K562 (cell line): ENCODE data around the gene SRCIN1. TPM values are rescaled to one million over a fixed set of nuclear protein-coding genes. Genes with fewer than 3 reads are reported as not detected.

Experiments
- ATAC-seq: fragments of 200-7000 bp; cut with Tn5 transposase; 3 replicates; pipeline ENCODE4 v1.9.1; 2020; ENCODE audit warnings: moderate library complexity
- BruUV-seq: library from RNA; stranded (reverse); fragments of 400-500 nt; replicated peaks from 2 replicates; lab custom pipeline; 2021; lab: Mats Ljungman, UMichigan
- CTCF ChIA-PET: fragments of 300-600 bp; formaldehyde crosslinking; extraction: SDS; loops from one replicate; lab custom pipeline; 2021; ENCODE audit warnings: low intra/inter-chr PET ratio; lab: Yijun Ruan, JAX
- POLR2A ChIA-PET: fragments of 300-600, 350-650 bp; sonication (Branson Sonifier 250); formaldehyde crosslinking; extraction: SDS; loops from one replicate; lab custom pipeline; 2021; ENCODE audit warnings: antibody characterized with exemption, inconsistent platforms; lab: Yijun Ruan, JAX
- DNase-seq, 4 experiments: peaks; one replicate each; pipeline versions ENCODE4 v3.0.0 to v3.0.0-alpha.2; 2011 to 2018; ENCODE audit warnings: low spot score in 3 of 4, mixed read lengths in 3 of 4; ENCODE audit errors: extremely low read depth in 1 of 4
- FAIRE-seq: peaks from 2 replicates; lab custom pipeline; 2011; peaks lifted over from hg19 to GRCh38; lab: Jason Lieb, UNC
- H2AFZ ChIP-seq: 2 replicates; pipeline ENCODE4 v1.6.0; 2011; ENCODE audit warnings: low read depth, low read length, control low read depth, inconsistent platforms
- H3K27ac ChIP-seq: fragments of 200-600 bp; 3 replicates; pipeline ENCODE4 v1.8.0; 2011; ENCODE audit warnings: low read depth, mild to moderate bottlenecking, control low read depth, inconsistent platforms, low read length, moderate library complexity, mixed read lengths; ENCODE audit errors: extremely low read depth
- H3K27me3 ChIP-seq, 2 experiments: fragments of 300-600 bp in 1 of 2; 2 replicates in 1 of 2; 3 replicates in 1 of 2; pipeline versions ENCODE4 v1.6.0 to v1.8.0; 2011; ENCODE audit warnings: inconsistent platforms in 2 of 2, low read length in 2 of 2, mild to moderate bottlenecking in 1 of 2, mixed read lengths in 1 of 2, moderate library complexity in 1 of 2; ENCODE audit not compliant: control insufficient read depth in 2 of 2, insufficient read depth in 2 of 2
- H3K36me3 ChIP-seq: fragments of 300-600 bp; 3 replicates; pipeline ENCODE4 v1.8.0; 2011; ENCODE audit warnings: mild to moderate bottlenecking, low read length, inconsistent platforms; ENCODE audit not compliant: control insufficient read depth, insufficient read depth
- H3K4me1 ChIP-seq, 2 experiments: fragments of 200-600 bp in 1 of 2; replicated peaks in 1 of 2; 2 replicates in 1 of 2; 3 replicates in 1 of 2; pipeline versions ENCODE4 v1.5.1 to v1.8.0; 2011; ENCODE audit warnings: inconsistent platforms in 2 of 2, low read length in 2 of 2, mild to moderate bottlenecking in 1 of 2, mixed read lengths in 1 of 2, moderate library complexity in 1 of 2; ENCODE audit not compliant: control insufficient read depth in 2 of 2, insufficient read depth in 2 of 2
- H3K4me2 ChIP-seq: 2 replicates; pipeline ENCODE4 v1.6.1; 2011; ENCODE audit warnings: low read length, control low read depth, inconsistent platforms, mixed read lengths; ENCODE audit not compliant: insufficient read depth
- H3K4me3 ChIP-seq: fragments of 200-600 bp; sonication (generic), shearing (Covaris generic); 2 replicates; pipeline ENCODE4 v1.5.1; 2016; ENCODE audit warnings: control low read depth, inconsistent platforms
- H3K79me2 ChIP-seq: fragments of 200-600 bp; 3 replicates; pipeline ENCODE4 v1.8.0; 2011; ENCODE audit warnings: low read length, inconsistent platforms; ENCODE audit not compliant: control insufficient read depth, insufficient read depth
- H3K9ac ChIP-seq, 2 experiments: 2 replicates each; pipeline versions ENCODE4 v1.6.0 to v1.6.1; 2011; ENCODE audit warnings: low read depth in 2 of 2, low read length in 2 of 2, control low read depth in 1 of 2, inconsistent platforms in 1 of 2, mild to moderate bottlenecking in 1 of 2, mixed read lengths in 1 of 2; ENCODE audit not compliant: insufficient read depth in 1 of 2
- H3K9me1 ChIP-seq: one replicate; pipeline ENCODE4 v1.6.0; 2011; ENCODE audit warnings: inconsistent platforms, mild to moderate bottlenecking, low read length, moderate library complexity; ENCODE audit not compliant: control insufficient read depth, insufficient read depth
- H3K9me3 ChIP-seq: replicated peaks from 2 replicates; pipeline ENCODE4 v1.5.1; 2011; ENCODE audit warnings: low read depth, low read length, inconsistent platforms; ENCODE audit not compliant: control insufficient read depth, insufficient read depth
- H4K20me1 ChIP-seq: replicated peaks from 2 replicates; pipeline ENCODE4 v1.6.1; 2011; ENCODE audit warnings: low read length, inconsistent platforms, mixed read lengths; ENCODE audit not compliant: control insufficient read depth, insufficient read depth
- CAMTA2 ChIP-seq: fragments of 250-450 bp; sonication (Bioruptor Pico); conservative IDR thresholded peaks from 2 replicates; pipeline ENCODE4 v1.5.1; 2022
- JUNB ChIP-seq: fragments of 450-650 bp; formaldehyde crosslinking; conservative IDR thresholded peaks from 2 replicates; pipeline ENCODE4 v1.4.0; 2020; ENCODE audit warnings: mild to moderate bottlenecking
- MEF2D ChIP-seq: conservative IDR thresholded peaks from 2 replicates; pipeline ENCODE4 v1.6.1; 2016; ENCODE audit warnings: low read depth, missing genetic modification characterization, missing compliant biosample characterization
- POLR3G ChIP-seq: IDR thresholded peaks from 2 replicates; pipeline ENCODE4 v1.6.1; 2011; ENCODE audit not compliant: insufficient read length, insufficient replicate concordance; ENCODE audit errors: extremely low read depth
- RBM14 ChIP-seq: fragments of 200-400 bp; formaldehyde crosslinking; IDR thresholded peaks from 2 replicates; pipeline ENCODE4 v1.6.1; 2018; ENCODE audit warnings: low read depth, mild to moderate bottlenecking, low read length, moderate library complexity, borderline replicate concordance; ENCODE audit not compliant: insufficient read depth
- ZBTB49 ChIP-seq: sonication (generic); formaldehyde crosslinking; IDR thresholded peaks from 2 replicates; pipeline ENCODE4 v1.8.0; 2022; ENCODE audit warnings: missing genetic modification reagents, mild to moderate bottlenecking, borderline replicate concordance
- ZNF174 ChIP-seq: fragments of 250-450 bp; sonication (Bioruptor Pico); IDR thresholded peaks from 2 replicates; pipeline ENCODE4 v1.4.0; 2020; ENCODE audit warnings: mild to moderate bottlenecking
- ZNF436 ChIP-seq: fragments of 250-450, 450-650 bp; sonication (Bioruptor Pico); formaldehyde crosslinking; IDR thresholded peaks from 2 replicates; pipeline ENCODE4 v1.7.0; 2020; ENCODE audit warnings: mild to moderate bottlenecking
- WGBS: fragments of 100-300 bp; shearing (Covaris generic); methylation state at CpG from one replicate; pipeline ENCODE4 v1.1.6; 2016; ENCODE audit warnings: low coverage, mixed read lengths; ENCODE audit not compliant: insufficient coverage; ENCODE audit errors: missing lambda C conversion rate; 5-methylcytosine and 5-hydroxymethylcytosine counted together
- in situ Hi-C: fragments of 300-500 bp; cut with MboI; formaldehyde crosslinking; loops from 4 replicates; pipeline ENCODE4 v1.15.0; 2018; ENCODE audit warnings: inconsistent platforms, mixed read lengths
- intact Hi-C: fragments of 100-400 bp; cut with micrococcal nuclease; formaldehyde crosslinking; loops from 2 replicates; pipeline ENCODE4 v1.14.2; 2022
- polyA plus RNA-seq, 8 experiments: library from polyadenylated mRNA; depleted of rRNA in 4 of 8; stranded (reverse) in 5 of 8; unstranded in 3 of 8; fragments of >200 nt; fragmentation: Nextera tagmentation in 2 of 8; fragmentation: Illumina TruSeq in 1 of 8; extraction: Ambion mirVana in 2 of 8; extraction: Trizol in 1 of 8; gene quantifications; 2 replicates each; pipeline versions ENCODE4 v1.2.1 to v1.2.3, GENCODE V29; 2011 to 2014; ENCODE audit warnings: inconsistent platforms in 1 of 8, missing spikeins in 1 of 8
- total RNA-seq, 7 experiments: library from RNA; depleted of rRNA in 6 of 7; stranded (reverse); fragments of >200 nt in 6 of 7; fragmentation: Illumina TruSeq in 2 of 7; extraction: Trizol in 2 of 7; gene quantifications; 2 replicates each; pipeline versions ENCODE4 v1.2.1 to v1.2.3, GENCODE V29; 2011 to 2021; ENCODE audit warnings: low replicate concordance in 1 of 7
- TF ChIP-seq, protein P1 (sequence below), 3 experiments: IDR thresholded peaks in 2 of 3; conservative IDR thresholded peaks in 1 of 3; 2 replicates each; pipeline ENCODE4 v1.5.1; 2011 to 2012; ENCODE audit warnings: low read length in 3 of 3, mild to moderate bottlenecking in 3 of 3, control low read depth in 2 of 3, improper control_type of control experiment in 1 of 3, inconsistent platforms in 1 of 3, low read depth in 1 of 3, mixed read lengths in 1 of 3, moderate library complexity in 1 of 3; ENCODE audit not compliant: insufficient read depth in 2 of 3

SRCIN1 gene
- total and polyA plus RNA-seq, 9 of the 15 experiments (the other 6 are each of a cell fraction or from before 2014, with no cell fraction given): 0.09 to 0.33 (median 0.13) TPM; not detected in 6

DNA sequence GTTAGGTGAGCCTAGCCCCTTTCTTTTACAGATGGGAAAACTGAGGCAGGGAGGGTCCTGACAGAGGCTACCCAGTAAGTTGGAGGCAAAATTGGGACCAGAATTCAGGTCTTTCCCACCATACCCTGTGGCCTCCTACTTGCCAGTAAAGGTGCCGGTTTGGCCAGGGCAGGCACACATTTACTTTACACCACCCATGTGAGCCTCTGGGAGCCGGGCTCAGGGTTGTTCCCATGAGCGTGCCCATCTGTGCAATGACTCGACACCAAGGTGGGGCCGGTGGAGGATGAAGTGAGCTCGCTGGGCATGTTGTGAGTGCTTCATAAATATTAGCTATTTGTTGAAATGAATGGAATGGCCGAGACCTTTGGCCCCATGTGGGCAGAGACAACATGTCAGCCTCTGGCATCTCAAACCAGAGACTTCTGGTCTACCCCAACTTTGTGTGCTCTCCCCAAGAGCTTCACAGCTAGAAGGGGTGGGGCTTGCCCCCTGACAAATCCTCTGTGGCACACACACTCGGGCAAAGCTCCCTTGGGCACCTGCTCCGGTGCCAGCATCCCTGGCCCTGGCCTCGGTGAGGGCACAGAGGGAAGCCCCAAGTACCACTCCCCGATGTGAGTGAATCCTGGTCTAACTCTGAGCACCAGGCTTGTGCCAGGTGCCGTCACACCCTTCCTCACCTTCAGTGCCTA is 60.1 kb downstream of the SRCIN1 start (continued):
- TF ChIP-seq ZNF174 (CRISPR knock-in tag) (no peak), CAMTA2 (CRISPR knock-in tag) (no peak), JUNB (CRISPR knock-in tag) (no peak), ZBTB49 (no peak), POLR3G (no peak), ZNF436 (no peak)
- TF ChIP-seq, all 486 proteins: peak for 0

GRCh38 chr17:38544839-38545209 is 60.9 kb downstream of the SRCIN1 start:
- Histone ChIP-seq H3K9me3 (no peaks in the 10 kb centered on the region), H3K36me3 (no peaks in the 10 kb centered on the region), H3K4me1 (peaks cover 0 to 11% of the 10 kb centered on the region in 2 experiments; a peak in 2 of 5 replicates), H4K20me1 (peaks cover 13% of the 10 kb centered on the region; the same call in 1 of the 2 replicates), H3K4me2 (no peak overlapping the region), H3K9ac (no peak overlapping the region), H3K27ac (no peak overlapping the region), H3K79me2 (no peaks in the 10 kb centered on the region), H3K4me3 (no peak overlapping the region), H3K9me1 (peaks cover 3% of the 10 kb centered on the region), H2AFZ (no peak overlapping the region), H3K27me3 (peaks cover 22 to 75% of the 10 kb centered on the region in 2 experiments)
- FAIRE-seq: no peak
- in situ Hi-C loops (no loop called here), intact Hi-C loops (no loop called here)
- TF ChIP-seq, protein P1, sequence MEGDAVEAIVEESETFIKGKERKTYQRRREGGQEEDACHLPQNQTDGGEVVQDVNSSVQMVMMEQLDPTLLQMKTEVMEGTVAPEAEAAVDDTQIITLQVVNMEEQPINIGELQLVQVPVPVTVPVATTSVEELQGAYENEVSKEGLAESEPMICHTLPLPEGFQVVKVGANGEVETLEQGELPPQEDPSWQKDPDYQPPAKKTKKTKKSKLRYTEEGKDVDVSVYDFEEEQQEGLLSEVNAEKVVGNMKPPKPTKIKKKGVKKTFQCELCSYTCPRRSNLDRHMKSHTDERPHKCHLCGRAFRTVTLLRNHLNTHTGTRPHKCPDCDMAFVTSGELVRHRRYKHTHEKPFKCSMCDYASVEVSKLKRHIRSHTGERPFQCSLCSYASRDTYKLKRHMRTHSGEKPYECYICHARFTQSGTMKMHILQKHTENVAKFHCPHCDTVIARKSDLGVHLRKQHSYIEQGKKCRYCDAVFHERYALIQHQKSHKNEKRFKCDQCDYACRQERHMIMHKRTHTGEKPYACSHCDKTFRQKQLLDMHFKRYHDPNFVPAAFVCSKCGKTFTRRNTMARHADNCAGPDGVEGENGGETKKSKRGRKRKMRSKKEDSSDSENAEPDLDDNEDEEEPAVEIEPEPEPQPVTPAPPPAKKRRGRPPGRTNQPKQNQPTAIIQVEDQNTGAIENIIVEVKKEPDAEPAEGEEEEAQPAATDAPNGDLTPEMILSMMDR (IDR thresholded peaks at IDR 0.05 in 2 of 3, conservative IDR thresholded peaks at IDR 0.05 in 1 of 3; ENCODE audit: insufficient read depth in 2 of 3, low read depth in 1 of 3, low read length in 3 of 3): peak in 2 of 3 experiments; percentile 5 to 33; a peak in 1 of 6 replicates
- no peak for TF ChIP-seq RBM14
- TF ChIP-seq MEF2D (tag): no peak
- DNase-seq: no peak
- ATAC-seq: no peak
- CTCF ChIA-PET: no interaction called here
- 2% methylated on average over 5 of the region's 7 CpGs for WGBS
- BruUV-seq: no TSS peak
- POLR2A ChIA-PET: interaction anchor here (0.7 to 1.2 kb wide), 3 partner anchors 9 to 130 kb away, joined by 3 read pairs; partner anchors contain the start of gene EPOP
